Measurements from ENCODE around the gene SLC25A38.
"Not testable (repeated sequence)": the region's sequence is repeated elsewhere in the genome, so short reads cannot be mapped to it uniquely, and the experiment has no call there.

The SLC25A38 gene, protein sequence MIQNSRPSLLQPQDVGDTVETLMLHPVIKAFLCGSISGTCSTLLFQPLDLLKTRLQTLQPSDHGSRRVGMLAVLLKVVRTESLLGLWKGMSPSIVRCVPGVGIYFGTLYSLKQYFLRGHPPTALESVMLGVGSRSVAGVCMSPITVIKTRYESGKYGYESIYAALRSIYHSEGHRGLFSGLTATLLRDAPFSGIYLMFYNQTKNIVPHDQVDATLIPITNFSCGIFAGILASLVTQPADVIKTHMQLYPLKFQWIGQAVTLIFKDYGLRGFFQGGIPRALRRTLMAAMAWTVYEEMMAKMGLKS

DNA sequence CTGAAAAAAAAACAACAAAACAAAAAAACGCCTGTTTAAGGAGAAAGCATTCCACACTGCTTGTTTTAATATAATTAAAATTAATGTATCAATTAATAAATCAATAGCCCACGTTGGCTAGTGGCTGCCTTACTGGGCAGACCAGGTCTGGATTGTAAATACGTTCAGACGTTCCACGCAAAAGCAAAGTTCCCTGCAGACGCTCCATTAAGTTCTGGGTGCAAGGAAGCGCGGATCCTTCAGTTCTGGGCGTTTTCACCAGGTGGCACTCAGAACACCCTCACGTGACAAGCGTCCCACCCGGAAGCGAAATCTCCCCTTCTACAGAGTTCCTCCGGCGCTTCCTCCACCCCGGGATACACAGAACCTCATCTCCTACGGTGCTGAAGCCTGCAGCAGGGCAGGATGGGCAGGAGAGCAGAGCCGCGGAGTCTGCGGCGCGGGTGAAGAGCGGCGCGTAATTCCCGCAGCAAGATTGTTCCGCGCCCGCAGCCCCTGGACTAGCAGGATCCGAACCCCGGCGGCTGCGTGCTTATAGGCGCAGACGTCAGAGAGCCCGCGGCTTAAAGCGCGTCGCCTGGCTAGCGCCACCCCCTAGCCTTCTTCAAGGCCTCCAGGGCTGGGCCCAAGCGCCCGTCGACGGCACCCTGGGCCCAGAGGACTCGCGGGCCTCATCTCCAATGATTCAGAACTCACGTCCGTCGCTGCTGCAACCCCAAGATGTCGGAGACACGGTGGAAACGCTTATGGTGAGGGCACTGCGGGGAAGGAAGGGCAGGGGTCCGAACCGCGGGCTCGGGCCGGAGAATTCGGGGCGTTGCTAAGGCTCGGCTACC lies at the start of gene SLC25A38:
Gene SLC25A38 (plus strand): TSS at position 326 of the 836 bp plus-strand sequence. CDS start 355 bp downstream, at position 681.
- peak; percentile 56 for DNase-seq (ENCODE audit: extremely low spot score, insufficient read length, low read depth)
- peak; percentile 85 for FAIRE-seq

DNA sequence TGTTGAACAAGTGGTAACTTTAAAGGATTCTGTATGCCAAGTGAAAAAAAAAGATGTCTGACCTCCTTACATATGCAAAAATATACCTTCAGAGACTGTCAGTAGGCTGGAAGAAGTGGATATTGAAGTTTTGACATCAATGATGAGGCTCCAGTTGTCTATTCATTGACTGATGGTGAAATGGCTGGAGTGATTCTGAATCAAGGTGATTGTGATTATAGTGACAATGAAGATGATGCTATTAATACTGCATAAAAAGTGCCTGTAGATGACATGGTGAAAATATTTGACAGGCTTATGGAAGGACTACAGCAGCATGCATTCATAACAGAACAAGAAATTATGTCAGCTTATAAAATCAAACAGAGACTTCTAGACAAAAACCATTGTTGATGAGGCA lies 49.6 kb upstream of the SLC25A38 start:
- no peak for FAIRE-seq

DNA sequence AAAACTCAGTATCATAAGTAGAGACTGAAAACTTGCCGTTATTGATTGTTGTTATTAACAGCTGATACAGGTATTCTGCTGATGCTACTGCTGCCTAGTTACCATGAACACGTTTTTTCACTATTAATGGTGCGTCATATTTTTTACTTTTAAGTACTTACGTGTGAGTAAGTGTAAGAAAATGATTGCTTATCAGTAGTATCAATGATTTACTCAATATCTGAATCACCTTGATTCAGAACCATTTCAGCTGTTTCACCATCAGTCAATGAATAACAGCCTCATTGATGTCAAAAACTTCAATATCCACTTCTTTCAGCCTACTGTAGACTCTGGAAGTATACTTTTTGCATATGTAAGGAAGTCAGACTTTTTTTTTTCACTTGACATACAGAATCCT lies 49.0 kb upstream of the SLC25A38 start:
- DNase-seq (ENCODE audit: extremely low spot score, insufficient read length, low read depth) (no peak), FAIRE-seq (no peak)

More for the DNA sequence above, 49.6 kb upstream of the SLC25A38 start:
- DNase-seq (ENCODE audit: extremely low spot score, insufficient read length, low read depth), result no peak

DNA sequence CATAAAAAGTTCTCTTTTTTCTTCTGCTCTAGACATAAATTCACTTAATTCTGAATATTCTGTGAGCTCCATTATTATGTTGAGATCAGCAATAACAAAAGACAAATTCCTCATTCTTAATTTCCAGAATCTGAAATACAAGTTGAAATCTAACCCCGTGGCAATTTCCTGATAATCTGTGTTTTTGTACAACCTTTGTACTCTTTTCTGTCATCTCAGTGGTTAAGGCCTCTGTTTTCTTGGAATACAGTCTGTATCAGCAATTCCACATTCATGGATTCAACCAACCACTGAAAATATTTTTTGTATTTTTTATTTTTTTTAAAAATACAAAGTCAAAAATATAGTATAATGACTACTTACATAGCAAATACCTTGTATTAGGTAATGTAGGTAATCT lies 45.0 kb upstream of the SLC25A38 start:
- FAIRE-seq, result no peak
- no peak for DNase-seq (ENCODE audit: extremely low spot score, insufficient read length, low read depth)

DNA sequence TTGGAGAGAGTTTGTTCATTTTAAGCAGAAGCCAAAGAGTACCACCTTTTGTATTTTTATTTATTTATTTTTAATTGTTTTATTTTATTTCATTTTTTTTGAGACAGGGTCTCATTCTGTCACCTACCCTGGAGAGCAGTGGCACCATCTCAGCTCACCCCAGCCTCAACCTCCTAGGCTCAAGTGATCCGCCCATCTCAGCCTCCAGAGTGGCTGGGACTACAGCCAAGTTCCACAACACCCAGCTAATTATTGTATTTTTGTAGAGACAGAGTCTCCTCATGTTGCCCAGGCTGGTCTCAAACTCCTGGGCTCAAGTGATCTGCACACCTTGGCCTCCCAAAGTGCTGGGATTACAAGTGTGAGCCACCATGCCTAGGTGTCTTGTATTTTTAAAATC lies 44.1 kb upstream of the SLC25A38 start:
- DNase-seq (ENCODE audit: extremely low spot score, insufficient read length, low read depth), result no peak
- FAIRE-seq, result no peak

DNA sequence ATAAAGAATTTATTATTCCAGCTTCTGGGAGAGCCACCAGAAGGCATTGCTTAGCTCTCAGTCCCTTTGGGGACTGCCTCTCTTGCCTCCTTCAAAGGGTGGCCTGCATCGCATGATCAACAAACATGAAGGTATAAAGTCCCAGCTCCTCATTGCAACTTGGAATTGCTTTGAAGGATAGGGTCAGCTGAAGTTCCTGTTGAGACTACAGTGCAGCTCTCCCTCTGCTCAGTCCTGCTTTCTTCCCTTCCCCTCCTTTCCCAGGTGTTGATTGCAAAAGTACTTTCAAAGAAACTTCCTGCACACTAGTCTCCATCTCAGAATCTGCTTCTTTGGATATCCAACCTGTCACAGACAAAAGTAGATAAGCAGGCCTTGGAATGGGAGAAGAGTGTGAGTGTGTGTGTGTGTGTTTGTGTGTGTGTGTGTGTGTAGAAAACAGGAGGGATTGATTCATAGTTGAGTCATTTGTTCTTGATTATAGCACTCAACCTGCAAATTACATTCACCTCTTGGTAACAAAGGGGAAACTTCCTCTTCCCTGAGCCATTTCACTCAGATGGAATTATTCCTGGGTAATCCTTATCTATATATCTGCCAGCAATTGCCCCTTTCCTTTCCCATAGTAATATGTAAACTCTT lies 40.0 kb upstream of the SLC25A38 start:
- no peak for DNase-seq (ENCODE audit: extremely low spot score, insufficient read length, low read depth)
- no peak for FAIRE-seq

DNA sequence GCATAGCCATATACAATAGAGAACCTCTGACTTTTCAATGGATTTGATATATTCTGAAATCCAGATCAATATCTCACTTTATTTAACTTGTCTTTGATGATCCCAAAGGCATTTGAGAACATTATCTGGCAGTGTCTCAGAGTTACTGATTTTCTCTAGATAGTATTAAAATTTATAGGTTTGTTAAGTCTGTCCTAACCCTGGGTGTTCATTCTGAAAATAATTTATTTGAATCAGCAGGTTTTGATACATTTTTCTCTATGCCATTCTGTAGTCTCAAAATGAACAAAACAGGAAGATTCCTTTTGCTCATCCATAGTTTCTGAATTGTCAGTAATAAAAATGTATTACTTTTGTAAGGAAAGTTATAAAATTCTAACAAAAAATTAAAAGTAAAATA lies 39.4 kb upstream of the SLC25A38 start:
- no peak for FAIRE-seq

DNA sequence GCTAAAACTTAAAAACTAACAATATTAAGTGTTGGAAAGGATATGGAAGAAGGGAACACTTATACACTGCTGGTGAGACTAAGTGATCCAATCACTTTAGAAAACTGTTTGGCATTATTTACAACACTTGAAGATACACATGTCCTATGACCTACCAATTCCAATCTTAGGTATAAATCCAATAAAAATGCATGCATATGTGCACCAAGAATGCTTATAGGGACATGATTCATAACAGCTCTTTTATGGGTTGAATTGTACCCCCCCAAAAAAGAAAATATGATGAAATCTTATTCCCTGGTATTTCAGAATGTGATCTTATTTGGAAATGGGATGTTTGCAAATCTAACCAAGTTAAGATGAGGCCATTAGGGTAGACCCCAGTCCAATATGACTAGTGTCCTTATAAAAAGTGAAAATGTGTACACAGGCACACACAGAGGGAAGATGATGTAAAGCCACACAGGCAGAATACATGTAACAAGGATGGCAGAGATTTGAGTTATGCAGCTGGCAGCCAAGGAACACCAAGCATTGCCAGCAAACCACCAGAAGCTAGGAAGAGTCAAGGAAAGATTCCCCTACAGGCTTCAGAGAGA lies 38.3 kb upstream of the SLC25A38 start:
- DNase-seq (ENCODE audit: extremely low spot score, insufficient read length, low read depth), result no peak
- no peak for FAIRE-seq

More for the DNA sequence above, 39.4 kb upstream of the SLC25A38 start:
- DNase-seq (ENCODE audit: extremely low spot score, insufficient read length, low read depth), result no peak

DNA sequence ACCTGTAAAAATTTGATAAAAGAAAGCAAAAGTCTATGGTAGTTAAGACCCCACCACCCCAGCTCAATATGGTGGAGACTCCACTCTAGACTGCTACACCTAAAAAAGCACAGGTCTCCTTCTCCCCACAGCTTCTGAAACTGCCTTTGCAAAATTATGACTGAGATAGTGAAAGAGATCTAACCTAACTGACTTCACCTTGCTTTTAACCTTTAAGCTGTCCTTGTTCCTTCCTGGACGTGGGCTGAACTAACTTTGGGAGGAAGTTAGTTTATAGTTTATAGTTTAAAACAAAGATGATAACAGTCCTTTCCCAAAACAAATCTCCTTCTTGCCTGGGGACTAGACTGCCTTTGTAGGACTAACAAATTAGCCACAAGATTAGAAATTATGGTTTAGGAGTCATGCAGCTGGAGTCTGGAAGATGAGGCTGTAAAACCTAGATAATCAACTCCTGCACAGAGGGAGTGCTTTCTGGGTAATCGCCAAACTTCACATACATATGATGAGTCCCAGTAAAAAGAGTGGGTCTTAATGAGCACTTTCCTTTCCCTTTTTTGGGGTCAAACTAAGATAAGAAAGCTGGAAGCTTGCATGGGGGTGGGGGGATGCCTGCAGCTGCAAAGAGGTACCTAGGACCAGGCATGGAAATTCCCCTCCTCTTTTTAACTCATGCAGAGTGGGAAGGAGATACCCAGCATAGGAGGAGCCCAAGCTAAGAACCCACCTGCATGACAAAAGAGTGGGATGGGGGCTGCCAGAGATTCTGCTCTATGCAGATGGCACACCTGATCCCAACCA lies 36.2 kb upstream of the SLC25A38 start:
- no peak for DNase-seq (ENCODE audit: extremely low spot score, insufficient read length, low read depth)
- FAIRE-seq, result peak; percentile 82

DNA sequence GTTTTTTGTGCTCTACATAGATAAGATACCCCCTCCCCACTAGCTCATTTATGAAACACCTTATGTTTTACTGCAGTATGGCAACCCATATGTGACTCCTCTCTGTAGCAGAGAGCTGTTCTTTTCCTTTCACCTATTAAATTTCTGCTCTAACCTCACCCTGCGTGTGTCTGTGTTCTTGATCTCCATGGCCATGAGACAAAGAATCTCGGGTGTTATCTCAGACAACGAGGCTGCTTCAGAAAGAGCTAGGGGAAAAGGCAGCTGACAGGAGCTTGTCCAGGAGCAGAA lies 35.6 kb upstream of the SLC25A38 start:
- no peak for DNase-seq (ENCODE audit: extremely low spot score, insufficient read length, low read depth)

DNA sequence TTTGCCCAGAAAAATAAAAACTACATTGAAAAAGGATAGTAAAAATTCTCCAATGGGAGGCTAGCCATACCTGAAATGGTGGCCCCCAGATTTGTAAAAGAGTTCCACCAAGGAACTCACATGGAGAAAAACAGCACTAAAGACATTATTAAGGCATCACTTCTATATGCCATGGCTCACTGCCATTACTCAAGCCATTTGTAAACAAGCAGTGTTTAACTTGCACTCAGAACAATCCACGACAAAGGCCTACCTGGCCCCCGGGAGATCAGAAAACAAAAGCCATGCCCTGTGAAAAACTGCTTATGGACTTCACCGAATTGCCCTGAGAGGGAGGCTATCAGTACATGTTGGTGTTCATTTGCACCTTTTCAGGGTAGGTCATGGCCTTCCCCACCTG lies 34.1 kb upstream of the SLC25A38 start:
- DNase-seq (ENCODE audit: extremely low spot score, insufficient read length, low read depth) (no peak), FAIRE-seq (peak; percentile 21)

More for the DNA sequence above, 35.6 kb upstream of the SLC25A38 start:
- no peak for FAIRE-seq

DNA sequence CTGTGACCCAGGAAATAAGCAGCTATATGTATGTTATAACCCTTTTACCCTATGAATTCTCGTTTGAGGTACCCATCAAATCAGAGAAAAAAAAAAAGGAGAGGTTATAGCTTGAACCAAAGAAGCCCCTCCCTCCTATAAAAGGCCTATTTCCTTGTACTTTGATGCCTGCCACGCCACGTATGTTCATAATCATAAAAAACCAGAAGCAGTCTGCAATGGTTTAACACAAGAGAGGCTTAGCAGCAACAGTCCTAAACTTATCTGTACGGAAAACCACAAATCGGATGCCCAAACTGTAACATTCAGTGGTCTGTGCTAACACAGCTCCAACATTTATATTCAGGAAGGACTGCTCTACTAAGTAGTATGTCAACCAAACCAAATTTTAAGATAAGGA lies 32.5 kb upstream of the SLC25A38 start:
- DNase-seq (ENCODE audit: extremely low spot score, insufficient read length, low read depth) (no peak), FAIRE-seq (no peak)

DNA sequence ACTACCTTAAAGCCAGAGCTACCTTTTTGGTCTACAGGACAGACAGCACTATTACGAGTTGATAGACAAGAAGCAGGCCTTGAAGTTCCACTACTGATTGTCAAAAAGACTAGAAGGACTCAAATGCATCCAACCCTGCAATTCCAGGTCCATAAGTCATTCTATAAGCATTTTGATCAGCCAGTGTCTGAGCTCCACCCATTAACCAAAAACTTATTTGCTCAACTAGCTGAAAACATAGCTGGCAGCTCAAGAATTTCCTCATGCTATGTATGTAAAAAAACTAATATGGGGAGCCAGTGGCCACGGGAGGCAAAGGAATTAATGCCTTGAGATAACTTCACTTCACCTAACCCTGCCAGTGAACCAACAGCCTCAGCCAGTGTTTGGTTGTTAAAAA lies 32.0 kb upstream of the SLC25A38 start:
- not testable (repeated sequence) for DNase-seq (ENCODE audit: extremely low spot score, insufficient read length, low read depth); FAIRE-seq

DNA sequence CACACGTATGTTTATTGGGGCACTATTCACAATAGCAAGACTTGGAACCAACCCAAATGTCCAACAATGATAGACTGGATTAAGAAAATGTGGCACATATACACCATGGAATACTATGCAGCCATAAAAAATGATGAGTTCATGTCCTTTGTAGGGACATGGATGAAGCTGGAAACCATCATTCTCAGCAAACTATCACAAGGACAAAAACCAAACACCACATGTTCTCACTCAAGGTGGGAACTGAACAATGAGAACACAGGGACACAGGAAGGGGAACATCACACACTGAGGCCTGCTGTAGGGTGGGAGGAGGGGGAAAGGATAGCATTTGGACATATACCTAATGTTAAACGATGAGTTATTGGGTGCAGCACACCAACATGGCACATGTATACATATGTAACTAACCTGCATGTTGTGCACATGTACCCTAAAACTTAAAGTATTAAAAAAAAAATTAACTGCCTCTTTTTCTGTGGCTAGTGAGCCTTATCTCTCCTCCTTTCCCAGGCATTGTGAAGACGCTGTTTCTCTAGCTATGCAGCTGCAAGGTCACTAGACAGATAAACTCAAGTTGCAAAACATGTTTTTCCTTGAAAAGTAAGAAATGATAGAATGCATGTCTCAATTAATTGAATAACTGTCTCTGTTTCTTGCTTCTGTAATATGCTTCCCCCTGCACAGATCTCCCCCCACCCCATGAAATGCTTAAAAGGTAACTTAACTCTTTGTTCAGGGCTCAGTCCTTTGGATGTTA lies 29.8 kb upstream of the SLC25A38 start:
- DNase-seq (ENCODE audit: extremely low spot score, insufficient read length, low read depth); FAIRE-seq: not testable (repeated sequence)

DNA sequence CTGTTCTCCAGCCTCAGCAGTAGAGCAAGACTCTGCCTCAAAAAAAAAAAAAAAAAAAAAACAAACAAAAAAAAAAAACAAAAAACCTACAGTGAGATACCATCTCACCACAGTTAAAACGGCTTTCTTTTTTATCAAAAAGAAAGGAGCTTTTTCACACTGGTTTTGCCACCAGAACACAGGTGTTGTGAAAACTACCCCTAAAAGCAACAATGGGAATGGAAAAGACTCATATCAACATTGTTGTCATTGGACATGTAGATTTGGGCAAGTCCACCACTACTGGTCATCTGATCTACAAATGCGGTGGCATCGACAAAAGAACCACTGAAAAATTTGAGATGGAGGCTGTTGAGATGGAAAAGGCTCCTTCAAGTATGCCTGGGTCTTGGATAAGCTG lies 24.8 kb upstream of the SLC25A38 start:
- no peak for DNase-seq (ENCODE audit: extremely low spot score, insufficient read length, low read depth)
- no peak for FAIRE-seq

DNA sequence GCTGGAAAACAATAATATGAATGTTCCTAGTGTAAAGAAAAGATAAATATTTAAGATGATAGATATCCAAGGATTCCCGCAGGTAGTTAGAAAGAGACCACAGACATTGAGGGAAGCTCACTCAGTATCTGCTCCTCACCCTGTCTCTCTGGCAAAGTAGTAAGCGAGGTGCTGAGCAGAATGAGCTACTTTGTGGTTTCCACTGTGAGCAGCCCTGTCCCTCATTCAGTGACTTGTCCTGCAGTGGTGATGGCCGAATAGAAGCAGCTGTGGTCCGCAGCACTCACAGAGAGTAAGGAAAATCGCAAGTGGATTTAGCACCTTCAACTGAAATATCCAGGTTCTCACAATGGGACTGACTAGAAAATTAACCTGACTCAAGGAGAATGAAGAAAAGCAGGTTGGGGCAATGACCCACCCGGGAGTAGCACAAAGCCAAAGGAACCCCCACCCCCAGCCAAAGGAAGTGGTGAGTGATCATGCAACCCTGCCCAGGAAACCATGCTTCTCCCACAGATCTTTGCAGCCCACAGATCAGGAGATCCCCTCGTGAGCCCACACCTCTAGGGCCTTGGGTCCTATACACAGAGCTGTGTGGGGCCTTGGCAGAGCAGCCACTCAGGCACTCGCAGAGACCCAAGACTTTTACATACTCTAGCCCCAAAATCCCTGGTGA lies 21.8 kb upstream of the SLC25A38 start:
- no peak for DNase-seq (ENCODE audit: extremely low spot score, insufficient read length, low read depth)
- FAIRE-seq, result peak; percentile 59

DNA sequence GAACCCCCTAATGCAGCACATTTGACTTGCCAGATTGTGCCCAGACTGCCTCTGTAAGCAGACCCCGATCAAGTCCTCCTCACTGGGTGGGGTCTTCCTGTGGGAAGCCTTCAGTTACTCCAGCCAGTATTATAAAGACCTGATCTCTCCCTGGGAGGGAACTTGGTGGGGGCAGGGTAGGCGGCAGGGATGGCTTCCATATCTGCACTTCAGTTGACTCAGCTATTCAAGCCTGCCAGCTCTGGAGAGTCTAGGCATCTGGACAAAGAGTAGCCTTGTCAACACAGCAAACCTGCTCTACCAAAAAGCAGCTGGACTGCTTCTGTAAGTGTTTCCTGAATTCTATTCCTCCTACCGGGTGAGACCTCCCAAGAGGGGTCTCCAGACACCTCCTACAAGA lies 21.0 kb upstream of the SLC25A38 start:
- DNase-seq (ENCODE audit: extremely low spot score, insufficient read length, low read depth) (no peak), FAIRE-seq (no peak)

DNA sequence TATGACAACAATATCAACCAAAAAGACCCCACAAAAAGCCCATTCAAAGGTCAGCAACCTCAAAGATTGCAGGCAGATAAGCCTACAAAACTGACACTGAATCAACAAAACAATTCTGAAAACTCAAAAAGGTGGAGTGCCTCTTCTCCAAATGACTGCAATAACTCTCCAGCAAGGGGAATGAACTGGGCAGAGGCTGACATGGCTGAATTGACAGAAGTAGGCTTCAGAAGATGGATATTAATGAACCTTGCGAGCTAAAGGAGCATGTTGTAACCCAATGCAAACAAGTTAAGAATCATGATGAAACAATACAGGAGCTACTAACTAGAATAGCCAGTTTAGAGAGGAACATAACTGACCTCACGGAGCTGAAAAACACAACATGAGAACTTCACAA lies 20.4 kb upstream of the SLC25A38 start:
- no peak for DNase-seq (ENCODE audit: extremely low spot score, insufficient read length, low read depth)

DNA sequence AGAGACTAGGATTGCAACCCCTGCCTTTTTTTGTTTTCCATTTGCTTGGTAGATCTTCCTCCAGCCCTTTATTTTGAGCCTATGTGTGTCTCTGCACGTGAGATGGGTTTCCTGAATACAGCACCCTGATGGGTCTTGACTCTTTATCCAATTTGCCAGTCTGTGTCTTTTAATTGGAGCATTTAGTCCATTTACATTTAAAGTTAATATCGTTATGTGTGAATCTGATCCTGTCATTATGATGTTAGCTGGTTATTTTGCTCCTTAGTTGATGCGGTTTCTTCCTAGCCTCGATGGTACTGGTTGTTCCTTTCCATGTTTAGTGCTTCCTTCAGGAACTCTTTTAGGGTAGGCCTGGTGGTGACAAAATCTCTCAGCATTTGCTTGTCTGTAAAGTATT lies 12.7 kb upstream of the SLC25A38 start:
- not testable (repeated sequence) for DNase-seq (ENCODE audit: extremely low spot score, insufficient read length, low read depth); FAIRE-seq

More for the DNA sequence above, 20.4 kb upstream of the SLC25A38 start:
- FAIRE-seq, result no peak
